KMS-11 (cell line): ENCODE measurements around the gene COL26A1.

Experiments
- H2AFZ ChIP-seq: fragments of 200-600 bp; sonication (generic); 2 replicates; pipeline ENCODE4 v1.6.1; 2016; ENCODE audit warnings: antibody characterized with exemption, mixed run types, low read depth
- H3K27ac ChIP-seq: fragments of 200-600 bp; sonication (generic); 2 replicates; pipeline ENCODE4 v1.6.1; 2016; ENCODE audit warnings: mild to moderate bottlenecking, mixed run types
- H3K27me3 ChIP-seq: fragments of 200-600 bp; sonication (generic); 2 replicates; pipeline ENCODE4 v1.6.1; 2017; ENCODE audit warnings: mild to moderate bottlenecking, low read depth, mixed run types, moderate library complexity; ENCODE audit not compliant: insufficient read depth
- H3K36me3 ChIP-seq: fragments of 200-600 bp; sonication (generic); 2 replicates; pipeline ENCODE4 v1.6.1; 2017; ENCODE audit warnings: mild to moderate bottlenecking, mixed run types; ENCODE audit not compliant: insufficient read depth
- H3K4me1 ChIP-seq: fragments of 200-600 bp; sonication (generic); 2 replicates; pipeline ENCODE4 v1.6.1; 2016; ENCODE audit warnings: mild to moderate bottlenecking, low read depth, mixed run types; ENCODE audit not compliant: poor library complexity, severe bottlenecking
- H3K4me2 ChIP-seq: fragments of 200-600 bp; sonication (generic); 2 replicates; pipeline ENCODE4 v1.7.0; 2016; ENCODE audit warnings: mild to moderate bottlenecking, mixed run types
- H3K4me3 ChIP-seq: fragments of 200-600 bp; sonication (generic); IDR thresholded peaks from 2 replicates; pipeline ENCODE4 v1.6.1; 2017; ENCODE audit warnings: low read depth, low read length, mixed read lengths; ENCODE audit not compliant: insufficient read depth
- H3K79me2 ChIP-seq: fragments of 200-600 bp; sonication (generic); 2 replicates; pipeline ENCODE4 v1.6.1; 2016; ENCODE audit warnings: low read depth, mixed run types; ENCODE audit not compliant: insufficient read depth
- H3K9ac ChIP-seq: fragments of 200-600 bp; sonication (generic); 2 replicates; pipeline ENCODE4 v1.6.1; 2016; ENCODE audit warnings: mild to moderate bottlenecking, mixed run types
- H4K20me1 ChIP-seq: fragments of 200-600 bp; sonication (generic); 2 replicates; pipeline ENCODE4 v1.6.1; 2016; ENCODE audit warnings: mild to moderate bottlenecking, mixed run types; ENCODE audit not compliant: insufficient read depth
- CTCF ChIP-seq: fragments of 200-600 bp; sonication (generic); conservative IDR thresholded peaks from 2 replicates; pipeline ENCODE4 v1.6.1; 2017; ENCODE audit warnings: low read depth, mild to moderate bottlenecking, antibody characterized with exemption, low read length, moderate library complexity, mixed read lengths

COL26A1 gene

GRCh38 chr7:101532400-101533102, 169.9 kb downstream of the COL26A1 start:
- Histone ChIP-seq H4K20me1 (no peaks in the 10 kb centered on the region), H3K79me2 (no peaks in the 10 kb centered on the region), H3K27me3 (peaks cover 77% of the 10 kb centered on the region), H3K4me1 (no peaks in the 10 kb centered on the region), H2AFZ (no peak overlapping the region), H3K27ac (no peak overlapping the region), H3K9ac (no peak overlapping the region), H3K4me2 (no peak overlapping the region), H3K36me3 (no peaks in the 10 kb centered on the region), H3K4me3 (no peak overlapping the region)
- TF ChIP-seq CTCF, result no peak

- H3K4me3 ChIP-seq, result no peak overlapping the region
- H4K20me1 ChIP-seq, result no peaks in the 10 kb centered on the region
- H3K27ac ChIP-seq, result no peak overlapping the region
- peaks cover 73% of the 10 kb centered on the region for H3K27me3 ChIP-seq
- no peak for TF ChIP-seq CTCF
- H3K79me2 ChIP-seq, result no peaks in the 10 kb centered on the region
- H3K9ac ChIP-seq, result no peak overlapping the region
- H3K36me3 ChIP-seq, result no peaks in the 10 kb centered on the region
- no peaks in the 10 kb centered on the region for H3K4me1 ChIP-seq
- H2AFZ ChIP-seq, result no peak overlapping the region
- no peak overlapping the region for H3K4me2 ChIP-seq
Observed at GRCh38 chr7:101533103-101533465, 170.4 kb downstream of the COL26A1 start.

- Histone ChIP-seq H3K79me2 (no peaks in the 10 kb centered on the region), H3K4me3 (no peak overlapping the region), H2AFZ (no peak overlapping the region), H3K9ac (no peak overlapping the region), H4K20me1 (no peaks in the 10 kb centered on the region), H3K27ac (no peak overlapping the region), H3K27me3 (peaks cover 65% of the 10 kb centered on the region), H3K4me1 (no peaks in the 10 kb centered on the region), H3K36me3 (no peaks in the 10 kb centered on the region), H3K4me2 (no peak overlapping the region)
- TF ChIP-seq CTCF, result no peak
Observed at GRCh38 chr7:101534015-101534803, 171.5 kb downstream of the COL26A1 start.

GRCh38 chr7:101534873-101535272, 172.2 kb downstream of the COL26A1 start:
- H3K9ac ChIP-seq, result no peak overlapping the region
- H3K79me2 ChIP-seq, result no peaks in the 10 kb centered on the region
- H3K36me3 ChIP-seq, result no peaks in the 10 kb centered on the region
- H3K27me3 ChIP-seq, result peaks cover 58% of the 10 kb centered on the region
- no peak overlapping the region for H2AFZ ChIP-seq
- no peak overlapping the region for H3K4me3 ChIP-seq
- H3K27ac ChIP-seq, result no peak overlapping the region
- H3K4me1 ChIP-seq, result no peaks in the 10 kb centered on the region
- no peak overlapping the region for H3K4me2 ChIP-seq
- no peaks in the 10 kb centered on the region for H4K20me1 ChIP-seq
- TF ChIP-seq CTCF, result no peak
